HG02678 (cell line): ENCODE measurements around the gene ISG20L2.

Experiments
- ATAC-seq: cut with Tn5 transposase; IDR thresholded peaks from one replicate; pipeline ENCODE4 v1.9.1; 2021; ENCODE audit warnings: mild to moderate bottlenecking, moderate library complexity; ENCODE audit not compliant: unreplicated experiment

The ISG20L2 gene

DNA sequence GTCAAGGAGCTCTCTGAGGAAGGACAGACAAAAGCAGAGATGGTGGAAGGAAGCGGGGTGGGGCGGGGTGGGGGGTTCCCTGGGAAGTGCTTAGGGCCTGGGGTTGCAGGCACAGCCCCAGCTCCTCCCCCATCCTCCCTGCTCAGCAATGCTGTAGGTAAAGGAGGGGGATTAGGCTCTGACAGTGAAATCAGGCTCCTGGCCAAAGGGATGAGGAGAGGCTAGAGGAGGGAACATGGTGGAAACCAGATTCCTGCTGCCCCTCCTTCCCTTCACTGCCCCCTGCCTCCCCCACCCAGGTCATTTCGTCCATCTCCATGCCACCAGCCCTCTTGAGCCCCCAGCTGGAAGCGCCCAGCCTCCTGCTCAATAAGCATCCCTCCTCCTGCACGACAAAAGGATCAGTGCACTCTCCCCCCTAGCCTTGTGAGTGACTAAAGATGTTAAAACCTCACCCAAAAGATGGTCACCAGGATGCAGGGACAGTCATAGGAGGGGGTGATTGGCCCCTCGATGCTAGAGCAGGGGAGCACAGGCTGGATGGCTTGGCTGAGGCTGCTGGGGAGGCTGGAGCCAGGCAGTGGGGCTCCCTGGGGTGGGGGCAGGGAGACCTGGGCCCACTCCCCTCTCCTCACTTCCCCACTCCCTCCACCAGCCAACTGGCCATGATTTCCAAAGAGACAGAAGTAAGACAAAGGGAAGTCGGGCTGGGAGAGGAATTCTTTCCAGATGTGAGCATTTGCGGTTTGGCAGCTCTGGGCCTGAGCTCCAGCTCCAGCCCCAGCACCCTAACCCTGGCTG is 20.9 kb downstream of the ISG20L2 start:
- no peak for ATAC-seq

GRCh38 chr1:156706657-156707416 is 21.7 kb downstream of the ISG20L2 start:
- ATAC-seq, result no peak

DNA sequence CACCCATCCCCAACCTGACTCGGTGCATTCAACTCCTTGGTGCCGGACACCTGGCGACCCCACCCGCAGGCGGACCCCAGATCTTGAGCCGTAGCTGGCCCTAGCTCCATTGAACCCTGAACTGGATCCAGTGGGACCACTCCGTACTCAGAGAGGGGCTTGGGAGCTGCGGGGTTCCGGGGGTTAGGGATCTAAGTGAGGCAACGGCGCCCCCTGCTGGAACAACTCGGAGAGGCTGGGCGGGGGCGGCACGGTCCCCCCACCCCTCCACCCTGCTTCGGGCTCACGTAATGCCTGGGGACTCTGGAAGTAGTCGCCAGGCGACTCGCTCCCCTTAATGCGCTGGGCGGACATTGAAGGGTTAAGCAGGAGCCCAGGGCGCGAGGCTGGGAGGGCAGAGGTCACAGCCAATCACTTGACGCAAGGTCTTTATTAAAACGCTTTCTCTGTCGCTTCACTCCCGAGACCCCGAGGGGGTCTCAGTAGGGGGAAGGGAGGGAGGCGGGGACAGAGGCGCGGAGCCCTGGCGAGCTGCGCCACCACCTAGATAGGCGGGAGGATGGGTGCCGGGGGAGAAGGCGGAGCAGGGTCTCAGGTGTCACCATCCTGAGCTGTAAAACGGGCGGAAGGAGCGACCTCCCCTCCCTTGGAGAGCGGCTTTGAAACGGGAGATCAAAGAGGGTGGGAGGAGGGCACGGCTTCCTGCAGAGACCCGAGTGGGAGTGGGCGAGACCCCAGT is 22.5 kb downstream of the ISG20L2 start:
- ATAC-seq, result no peak

DNA sequence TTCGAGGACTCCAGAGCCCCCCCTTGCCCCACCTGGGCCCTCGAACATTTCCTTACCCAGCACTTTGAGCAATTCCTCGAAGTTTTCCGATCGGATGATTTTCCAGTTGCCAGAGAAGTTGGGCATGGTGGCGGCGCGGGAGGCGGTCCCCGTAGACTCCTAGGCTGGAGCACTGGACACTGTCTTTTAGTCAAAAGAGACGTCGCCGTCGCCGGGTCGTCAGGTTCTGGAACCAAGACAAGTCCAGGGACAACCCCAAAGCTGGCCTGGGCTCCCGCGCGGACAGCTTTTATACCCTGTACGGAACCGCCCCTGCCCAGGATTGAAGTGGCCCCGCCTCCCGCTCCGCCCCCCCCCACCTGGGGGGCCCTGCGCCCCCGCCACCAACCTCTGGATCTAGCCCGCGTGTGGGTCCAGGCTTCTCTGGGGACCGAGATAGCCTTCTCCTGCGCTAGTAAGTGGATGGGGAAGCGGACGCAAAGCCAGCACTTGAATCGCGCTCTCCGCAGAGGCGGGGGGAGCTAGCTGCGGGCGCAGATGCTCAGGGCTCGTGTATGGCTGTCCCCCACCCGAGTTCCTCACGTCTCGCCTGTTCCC is 23.1 kb downstream of the ISG20L2 start, which contains the start of gene CRABP2:
Gene CRABP2, minus strand, starts transcription at position 263 of the 597 bp plus-strand sequence. Its CDS starts 137 bp downstream, at position 126.
- ATAC-seq, result no peak

- ATAC-seq, result no peak
These were observed 23.6 kb downstream of the ISG20L2 start for GRCh38 chr1:156704930-156705320.

GRCh38 chr1:156704166-156704711 is 24.3 kb downstream of the ISG20L2 start:
- ATAC-seq, result no peak

GRCh38 chr1:156703741-156704140 is 24.8 kb downstream of the ISG20L2 start:
- no peak for ATAC-seq

GRCh38 chr1:156703336-156703735 is 25.2 kb downstream of the ISG20L2 start:
- ATAC-seq, result no peak

DNA sequence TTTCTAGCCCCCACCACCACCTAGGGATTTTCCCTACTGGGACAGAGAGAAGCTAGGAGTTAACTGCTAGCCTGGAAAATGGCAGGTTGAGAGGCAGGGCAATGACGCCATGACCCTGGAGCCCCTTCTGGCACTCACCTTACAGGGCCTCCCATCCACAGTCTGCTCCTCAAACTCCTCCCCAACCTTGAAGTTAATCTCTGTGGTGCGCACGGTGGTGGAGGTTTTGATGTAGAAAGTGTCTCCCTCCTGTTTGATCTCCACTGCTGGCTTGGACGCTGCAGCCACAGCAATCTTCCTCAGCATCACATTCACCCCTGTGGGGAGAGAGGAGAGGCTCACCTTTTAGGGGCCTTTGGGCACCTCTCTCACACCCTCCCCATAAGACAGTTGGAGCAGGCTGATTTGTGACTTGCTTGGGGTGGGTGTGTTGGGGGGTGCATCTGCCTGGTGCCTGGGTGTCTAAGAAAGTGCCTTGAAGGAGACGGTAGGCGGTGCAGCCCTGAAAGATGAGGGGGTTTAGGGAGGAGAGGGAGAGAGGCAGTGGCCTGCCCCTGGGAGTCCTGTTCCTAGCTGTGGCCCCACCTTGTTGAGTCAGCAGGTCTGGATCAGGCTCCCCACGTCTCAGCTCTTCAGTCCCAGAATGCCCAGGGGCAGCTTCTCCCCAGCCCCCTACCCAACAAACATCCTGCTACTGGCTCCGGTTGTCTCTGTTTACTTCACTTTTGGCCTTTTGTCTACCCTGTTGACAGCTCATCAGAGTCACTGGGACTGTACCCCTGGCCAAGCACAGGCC is 27.6 kb downstream of the ISG20L2 start:
- no peak for ATAC-seq

DNA sequence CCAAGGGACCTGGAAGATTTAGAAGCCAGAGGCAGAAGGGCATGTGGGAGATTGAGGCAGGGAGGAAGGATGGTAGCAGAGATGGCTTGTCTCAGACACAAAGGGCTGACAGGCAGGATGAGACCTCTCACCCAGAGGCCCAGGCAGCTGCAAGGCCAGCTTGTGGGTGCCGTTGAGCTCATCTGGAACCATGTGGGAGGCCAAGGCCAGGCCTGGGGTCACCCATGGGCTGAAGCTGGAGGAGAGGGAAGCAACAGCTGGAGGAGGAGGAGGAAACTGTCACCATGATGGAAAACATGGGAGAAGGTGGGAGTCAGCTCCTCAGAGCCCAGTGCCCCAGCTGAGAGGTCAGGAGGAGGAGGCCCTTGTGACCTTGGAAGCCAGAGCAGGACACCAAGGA is 29.6 kb downstream of the ISG20L2 start:
- no peak for ATAC-seq

GRCh38 chr1:156697481-156697880 is 31.1 kb downstream of the ISG20L2 start:
- ATAC-seq, result no peak

- no peak for ATAC-seq
These were observed 31.8 kb downstream of the ISG20L2 start for GRCh38 chr1:156696755-156697154.

GRCh38 chr1:156694690-156694962 is 33.9 kb downstream of the ISG20L2 start:
- no peak for ATAC-seq

GRCh38 chr1:156693848-156694689 is 34.5 kb downstream of the ISG20L2 start:
- no peak for ATAC-seq

DNA sequence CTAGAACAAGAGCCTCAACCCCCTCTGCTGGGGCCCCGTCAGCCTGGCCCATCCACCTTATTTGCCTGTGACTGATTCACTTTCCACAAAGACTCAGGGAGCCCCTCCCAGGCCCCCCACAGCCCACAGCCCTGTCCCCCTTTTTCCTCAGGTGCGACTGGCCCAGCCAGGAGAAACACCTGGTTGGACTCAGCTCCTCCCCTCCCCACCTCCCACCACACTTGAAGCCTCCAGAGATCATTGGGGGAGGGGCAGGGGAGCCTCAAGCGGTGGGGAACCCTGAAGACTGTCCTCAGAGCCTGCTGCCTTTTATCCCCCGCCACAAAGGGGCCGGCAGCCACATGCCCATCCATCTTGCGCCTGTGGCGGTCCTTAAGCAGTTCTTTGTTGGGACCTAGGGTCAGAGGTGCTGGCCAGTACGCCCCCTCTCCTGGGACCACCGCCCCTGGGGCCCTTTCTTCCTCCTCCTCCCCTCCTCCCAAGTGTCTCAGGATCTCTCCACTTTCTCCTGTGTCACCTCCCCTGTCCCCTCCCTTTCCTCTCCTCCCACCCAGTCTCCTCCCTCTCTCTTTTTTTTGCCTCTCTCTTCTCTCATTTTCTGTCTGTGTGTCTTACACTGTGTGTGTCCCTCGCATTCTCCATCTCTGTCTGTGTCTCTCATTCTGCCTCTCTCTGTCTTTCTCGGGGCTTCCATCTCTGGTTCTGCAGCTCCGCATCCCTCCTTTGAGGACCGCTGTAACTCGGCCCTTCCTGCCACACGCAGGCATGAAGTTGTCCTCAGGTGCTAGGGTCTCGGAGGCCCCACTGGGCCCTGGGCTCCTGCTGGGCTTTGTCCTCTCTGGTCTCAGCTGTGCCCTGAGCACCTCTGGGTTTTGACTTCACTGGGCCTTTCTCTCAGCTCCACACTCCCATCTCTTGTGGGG is 35.4 kb downstream of the ISG20L2 start:
- ATAC-seq, result no peak

DNA sequence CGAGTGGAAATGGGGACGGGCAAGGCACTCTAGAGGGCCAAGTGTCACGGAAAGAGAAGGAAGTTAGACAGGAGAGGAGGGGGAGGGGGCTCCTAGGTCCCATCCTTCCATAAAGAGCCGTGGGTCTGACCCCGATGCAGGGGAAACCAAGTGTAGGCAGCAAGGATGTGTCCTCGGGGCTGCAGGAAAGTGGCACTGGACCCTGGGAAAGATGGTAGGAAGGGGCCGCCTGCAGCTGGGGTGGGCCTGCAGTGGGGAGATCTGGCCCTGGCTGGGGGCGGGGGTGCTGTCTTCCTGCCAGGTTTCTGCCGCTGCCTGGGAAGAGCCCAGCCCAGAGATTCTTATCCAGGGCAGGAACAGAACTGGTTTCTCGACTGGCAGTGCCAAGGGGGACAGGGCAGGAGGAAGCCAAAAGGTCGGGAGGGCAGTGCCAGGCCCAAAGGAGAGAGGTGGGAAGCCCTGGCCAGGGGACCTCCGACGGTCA is 36.1 kb downstream of the ISG20L2 start:
- no peak for ATAC-seq

DNA sequence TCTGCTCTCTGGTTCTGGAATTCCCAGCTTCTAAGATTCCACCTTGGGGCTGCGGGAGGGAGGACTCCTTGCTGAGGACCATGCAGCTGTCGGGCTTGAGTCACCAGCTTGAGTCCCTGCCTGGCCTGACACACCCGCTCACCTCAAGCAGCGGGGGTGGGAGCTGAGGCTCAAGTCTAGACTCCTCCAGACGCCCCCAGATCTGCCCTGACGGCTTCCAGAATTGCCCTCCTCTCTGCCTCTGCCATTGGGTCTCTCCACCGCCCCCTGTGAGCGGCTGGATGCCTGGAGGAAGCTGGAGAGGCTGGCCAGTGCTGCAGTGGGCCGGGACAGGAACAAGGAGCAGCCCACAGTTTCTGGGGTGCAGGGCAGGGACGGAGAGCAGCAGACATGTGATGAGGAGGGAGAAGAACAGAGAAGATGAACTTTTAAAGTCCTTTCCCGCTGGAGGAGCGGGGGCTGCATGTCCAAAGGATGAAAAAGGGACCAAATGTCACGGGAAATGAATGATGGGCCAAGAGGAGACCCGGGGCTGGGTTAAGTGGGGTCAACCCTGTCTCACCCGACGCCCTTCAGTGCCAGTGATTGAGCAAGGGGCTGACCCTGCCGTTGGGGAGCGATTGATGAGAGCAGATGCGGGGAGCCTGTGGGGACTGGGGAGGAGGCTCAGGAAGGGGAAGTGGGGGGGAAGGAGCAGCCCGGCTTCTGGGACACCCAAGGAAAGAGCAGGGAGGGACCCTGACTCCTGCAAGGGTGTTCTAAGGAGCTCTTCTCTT is 36.7 kb downstream of the ISG20L2 start:
- ATAC-seq, result no peak
